Measurements from ENCODE around the gene E2F4. TPM values are rescaled to one million over a fixed set of nuclear protein-coding genes. Genes with fewer than 3 reads are reported as not detected.

The E2F4 gene
- total and polyA plus RNA-seq, 7 donors, result 22.6 to 106 (median 46.6) TPM

DNA sequence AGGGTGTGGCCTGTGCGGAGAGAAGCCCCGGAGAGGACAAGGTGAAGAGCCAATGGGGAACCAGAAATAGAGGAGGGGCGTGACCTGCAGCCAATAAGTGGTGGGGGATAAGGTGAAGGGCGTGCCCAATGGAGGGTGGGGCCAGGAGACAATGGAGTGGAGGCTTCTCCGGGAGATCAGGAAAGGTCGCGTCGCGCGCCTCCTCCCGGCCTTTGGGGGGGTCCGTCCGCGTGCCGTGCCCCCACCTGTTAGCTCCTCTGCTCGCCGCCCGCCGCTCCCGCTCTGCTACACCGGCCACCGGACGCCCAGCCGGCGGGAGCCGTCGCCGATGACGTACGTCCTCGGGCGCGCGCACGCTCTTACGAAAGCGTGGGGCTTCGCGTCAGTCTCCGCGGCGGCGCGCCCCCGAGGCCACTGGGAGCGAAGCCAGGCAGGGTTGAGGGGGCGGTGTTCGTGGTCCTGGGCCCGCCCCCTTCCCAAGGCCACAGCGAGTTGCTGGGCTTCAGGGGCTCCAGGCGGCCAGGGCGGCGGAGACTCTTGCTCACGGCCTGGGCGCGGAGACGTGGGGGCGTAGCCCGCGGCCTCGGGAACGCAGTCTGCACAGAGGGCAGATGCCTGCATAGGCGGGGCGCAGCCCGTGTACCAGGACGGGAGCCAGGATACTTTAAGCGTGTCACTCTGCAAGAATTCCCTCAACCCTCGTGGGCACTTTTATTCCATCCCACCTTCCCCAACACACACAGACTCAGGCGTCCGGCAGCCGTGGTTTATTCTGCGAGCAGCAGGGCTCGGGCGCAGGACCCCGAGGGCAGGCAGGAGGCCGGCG is 8.1 kb upstream of the E2F4 start, which contains the start of gene MATCAP1:
Gene MATCAP1, minus strand, starts transcription at position 337 of the 826 bp plus-strand sequence. CDS start 3,353 bp downstream, outside the sequence.
- DNase-seq (peak; percentile 93 to 96), ATAC-seq (peak; percentile 92)
- Histone ChIP-seq H3K36me3 (ENCODE audit: insufficient read depth in 1 of 2, low read depth in 1 of 2) (no peaks in the 10 kb centered on the region), H3K9me3 (no peaks in the 10 kb centered on the region), H3K27me3 (ENCODE audit: insufficient read depth in 3 of 3, low read length in 2 of 3) (no peaks in the 10 kb centered on the region), H3K27ac (peak within 1 kb of the TSS; percentile 99), H3K4me1 (peaks cover 29% of the 10 kb centered on the region), H3K4me3 (peak within 1 kb of the TSS; percentile 95)
- TF ChIP-seq, protein P1, sequence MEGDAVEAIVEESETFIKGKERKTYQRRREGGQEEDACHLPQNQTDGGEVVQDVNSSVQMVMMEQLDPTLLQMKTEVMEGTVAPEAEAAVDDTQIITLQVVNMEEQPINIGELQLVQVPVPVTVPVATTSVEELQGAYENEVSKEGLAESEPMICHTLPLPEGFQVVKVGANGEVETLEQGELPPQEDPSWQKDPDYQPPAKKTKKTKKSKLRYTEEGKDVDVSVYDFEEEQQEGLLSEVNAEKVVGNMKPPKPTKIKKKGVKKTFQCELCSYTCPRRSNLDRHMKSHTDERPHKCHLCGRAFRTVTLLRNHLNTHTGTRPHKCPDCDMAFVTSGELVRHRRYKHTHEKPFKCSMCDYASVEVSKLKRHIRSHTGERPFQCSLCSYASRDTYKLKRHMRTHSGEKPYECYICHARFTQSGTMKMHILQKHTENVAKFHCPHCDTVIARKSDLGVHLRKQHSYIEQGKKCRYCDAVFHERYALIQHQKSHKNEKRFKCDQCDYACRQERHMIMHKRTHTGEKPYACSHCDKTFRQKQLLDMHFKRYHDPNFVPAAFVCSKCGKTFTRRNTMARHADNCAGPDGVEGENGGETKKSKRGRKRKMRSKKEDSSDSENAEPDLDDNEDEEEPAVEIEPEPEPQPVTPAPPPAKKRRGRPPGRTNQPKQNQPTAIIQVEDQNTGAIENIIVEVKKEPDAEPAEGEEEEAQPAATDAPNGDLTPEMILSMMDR (IDR thresholded peaks at IDR 0.05), result no peak
- intact Hi-C loops (cut with DNase I), result no loop called here
- 0% methylated on average over 57 to 77 of the region's 77 CpGs for WGBS, 3 donors

DNA sequence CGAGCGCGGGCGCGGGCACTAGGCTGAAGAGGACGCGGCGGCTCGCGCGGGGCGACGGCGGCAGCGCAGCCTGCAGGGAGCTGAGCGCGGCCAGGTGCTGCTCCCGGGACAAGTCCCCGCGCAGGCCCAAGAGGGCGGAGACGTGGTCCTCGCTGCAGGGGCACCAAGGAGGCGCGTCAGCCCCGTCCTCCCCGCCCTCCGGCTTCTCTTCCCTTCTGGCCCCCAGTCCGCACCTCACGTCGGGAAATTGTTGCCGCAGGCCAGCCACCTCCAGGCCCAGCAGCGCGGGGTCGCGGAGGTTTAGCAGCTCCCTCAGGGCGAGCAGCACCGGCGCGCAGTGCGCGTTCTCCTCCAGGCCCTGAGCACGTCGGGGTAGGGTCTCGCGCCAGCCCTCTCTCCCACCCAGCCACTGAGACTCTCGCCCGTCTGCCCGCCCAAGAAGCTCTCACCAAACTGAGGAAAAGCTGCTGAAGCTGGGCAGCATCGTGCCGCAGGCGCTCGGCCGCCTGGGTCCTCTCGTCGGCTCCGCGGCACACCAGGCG is 7.4 kb upstream of the E2F4 start:
- peak; percentile 3 to 22 (median 14) for ATAC-seq
- TF ChIP-seq, protein P1 (IDR thresholded peaks at IDR 0.05), result no peak
- H3K4me3 ChIP-seq, result peak overlapping the region; percentile 95
- intact Hi-C loops (cut with DNase I), result no loop called here
- DNase-seq, result no peak
- H3K27me3 ChIP-seq (ENCODE audit: insufficient read depth in 3 of 3, low read length in 2 of 3), result no peaks in the 10 kb centered on the region
- H3K27ac ChIP-seq, result peak overlapping the region; percentile 99
- peaks cover 29% of the 10 kb centered on the region for H3K4me1 ChIP-seq
- WGBS, 3 donors, result 8 to 9% (median 9%) methylated on average over 42 to 59 of the region's 59 CpGs
- no peaks in the 10 kb centered on the region for H3K9me3 ChIP-seq
- no peaks in the 10 kb centered on the region for H3K36me3 ChIP-seq (ENCODE audit: insufficient read depth in 1 of 2, low read depth in 1 of 2)

DNA sequence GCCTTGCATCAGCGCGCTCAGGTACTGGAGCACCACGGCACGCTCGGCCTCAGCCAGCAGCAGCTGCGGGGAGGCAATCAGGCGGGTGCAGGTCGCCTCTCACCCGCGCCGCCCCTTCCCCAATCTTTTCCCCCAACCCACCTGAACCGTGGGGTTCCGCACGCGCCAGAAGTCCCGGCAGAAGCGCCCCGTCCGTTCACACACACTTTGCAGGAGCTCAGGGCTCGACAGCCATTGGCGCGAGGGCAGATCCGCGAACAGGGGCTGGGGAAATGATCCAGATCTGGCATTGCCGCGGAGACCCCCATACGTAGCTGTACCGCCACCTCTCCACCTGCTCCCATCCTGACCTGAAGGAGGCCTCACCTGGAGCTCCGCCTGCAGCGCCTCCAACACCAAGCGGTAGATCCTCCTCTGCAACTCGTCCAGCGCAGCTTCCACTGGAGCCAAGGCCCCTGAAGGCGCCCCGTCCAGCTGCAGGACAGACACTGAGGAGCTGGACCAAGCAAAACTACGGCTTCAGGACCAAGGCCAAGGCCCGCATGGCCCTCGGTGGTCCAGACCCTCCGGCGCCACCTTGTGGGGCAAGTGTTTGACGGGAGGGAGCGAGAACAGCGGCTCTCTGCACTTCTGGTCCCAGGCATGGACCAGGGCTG is 6.8 kb upstream of the E2F4 start:
- ATAC-seq, result peak; percentile 54 to 70 (median 63)
- intact Hi-C loops (cut with DNase I), result loop anchor here in 1 of 2 donors (1.0 kb wide), 1 partner anchor 208 kb away; no protein-coding TSS in a partner anchor
- H3K27me3 ChIP-seq (ENCODE audit: insufficient read depth in 3 of 3, low read length in 2 of 3), result no peaks in the 10 kb centered on the region
- peak overlapping the region; percentile 95 for H3K4me3 ChIP-seq
- TF ChIP-seq, protein P1 (IDR thresholded peaks at IDR 0.05), result peak; percentile 87
- DNase-seq, result peak; percentile 94 to 97
- 14 to 16% (median 14%) methylated on average over 41 to 43 of the region's 43 CpGs for WGBS, 3 donors
- H3K4me1 ChIP-seq, result peaks cover 29% of the 10 kb centered on the region
- H3K36me3 ChIP-seq (ENCODE audit: insufficient read depth in 1 of 2, low read depth in 1 of 2), result no peaks in the 10 kb centered on the region
- H3K9me3 ChIP-seq, result no peaks in the 10 kb centered on the region
- H3K27ac ChIP-seq, result no peak overlapping the region

DNA sequence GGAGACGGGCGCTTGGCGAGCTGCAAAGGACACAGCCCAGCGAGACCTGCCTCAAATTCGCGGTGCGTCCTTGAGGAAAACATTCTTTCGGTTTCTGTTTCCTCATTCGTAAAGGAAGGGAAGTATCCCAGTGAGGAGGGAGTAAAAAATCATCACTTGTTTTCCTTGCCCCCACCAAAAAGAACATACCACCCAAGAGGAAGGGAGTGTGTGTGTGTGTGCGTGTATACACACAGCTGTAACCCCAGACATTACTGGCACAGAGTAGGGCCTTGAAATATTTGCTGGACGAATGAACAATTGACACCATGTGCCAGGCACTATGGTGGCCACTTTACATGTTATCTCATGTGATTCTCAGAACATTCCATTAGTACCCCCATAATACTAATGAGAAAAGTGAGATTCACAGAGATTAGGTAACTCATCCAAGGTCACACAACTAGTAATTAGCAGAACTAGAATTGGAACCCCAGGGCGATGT is 6.3 kb upstream of the E2F4 start:
- TF ChIP-seq, protein P1 (IDR thresholded peaks at IDR 0.05), result no peak
- no peak for ATAC-seq
- H3K4me3 ChIP-seq, result peak overlapping the region; percentile 95
- no peaks in the 10 kb centered on the region for H3K9me3 ChIP-seq
- intact Hi-C loops (cut with DNase I), result loop anchor here in 1 of 2 donors (1.0 kb wide), 1 partner anchor 208 kb away; no protein-coding TSS in a partner anchor
- H3K36me3 ChIP-seq (ENCODE audit: insufficient read depth in 1 of 2, low read depth in 1 of 2), result no peaks in the 10 kb centered on the region
- no peak overlapping the region for H3K27ac ChIP-seq
- 9 to 11% (median 9%) methylated on average over 12 of the region's 12 CpGs for WGBS, 3 donors
- H3K4me1 ChIP-seq, result peaks cover 29% of the 10 kb centered on the region
- DNase-seq, result no peak
- no peaks in the 10 kb centered on the region for H3K27me3 ChIP-seq (ENCODE audit: insufficient read depth in 3 of 3, low read length in 2 of 3)
